GM12801 (cell line): ENCODE measurements around the gene AGMAT.

Experiments used
- CTCF ChIP-seq: IDR thresholded peaks from one replicate; pipeline ENCODE4 v1.5.1; 2011; ENCODE audit warnings: control low read depth; ENCODE audit not compliant: insufficient read length; ENCODE audit errors: extremely low read depth

Gene AGMAT

GRCh38 chr1:15618077-15618654 lies 33.3 kb upstream of the AGMAT start:
- no peak for TF ChIP-seq CTCF

- TF ChIP-seq CTCF = no peak
Measured at GRCh38 chr1:15617173-15618076, 32.6 kb upstream of the AGMAT start, which contains the start of gene DDI2. DDI2 (plus strand) TSS chr1:15617458; CDS start chr1:15617671, 213 bp downstream.

GRCh38 chr1:15616373-15617172 lies 31.7 kb upstream of the AGMAT start:
- TF ChIP-seq CTCF = no peak

- TF ChIP-seq CTCF = no peak
Measured at GRCh38 chr1:15610167-15610566, 25.3 kb upstream of the AGMAT start.

GRCh38 chr1:15609631-15610030 lies 24.8 kb upstream of the AGMAT start:
- TF ChIP-seq CTCF = no peak

- no peak for TF ChIP-seq CTCF
Measured at GRCh38 chr1:15605398-15606383, 20.8 kb upstream of the AGMAT start.
